Subcutaneous adipose tissue (tissue), 4 donors: ENCODE results near the gene FPR1. TPM values are rescaled to one million over a fixed set of nuclear protein-coding genes. Genes with fewer than 3 reads are reported as not detected.

Source experiments
- total RNA-seq, 4 donors: library from RNA; depleted of rRNA; stranded (reverse); fragments of >200 nt; gene quantifications; one replicate each; pipeline ENCODE4 v1.1.0, GENCODE V29; 2016
- TF ChIP-seq, protein P1 (sequence below): fragments of 450-650 bp; IDR thresholded peaks from one replicate; pipeline ENCODE4 v1.5.1; 2016; ENCODE audit warnings: low read depth, mild to moderate bottlenecking, control low read depth, antibody characterized with exemption, moderate library complexity

FPR1 gene
- total RNA-seq, 4 donors from 2014 or later = 5.1 to 35.7 (median 22.0) TPM

DNA sequence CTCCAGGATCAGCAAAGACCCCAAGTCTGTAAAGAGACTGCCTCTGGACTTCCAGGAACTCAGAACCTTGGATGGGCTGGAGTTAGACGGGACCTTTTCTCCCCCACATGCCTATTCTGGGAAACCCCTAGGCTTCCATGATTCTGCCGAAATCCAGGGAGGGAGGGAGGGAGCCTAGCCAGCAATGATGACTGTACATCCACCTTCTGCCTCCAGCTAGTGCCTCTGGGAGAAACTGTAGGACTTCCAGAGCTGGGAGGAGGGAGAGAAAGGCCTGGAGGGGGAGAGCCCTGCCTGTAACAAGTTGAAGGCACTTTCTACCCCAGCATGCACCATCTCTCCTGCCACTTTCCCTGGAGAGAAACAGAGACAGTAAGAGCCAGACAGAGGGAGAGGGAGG lies 21.9 kb downstream of the FPR1 start:
- TF ChIP-seq, protein P1, sequence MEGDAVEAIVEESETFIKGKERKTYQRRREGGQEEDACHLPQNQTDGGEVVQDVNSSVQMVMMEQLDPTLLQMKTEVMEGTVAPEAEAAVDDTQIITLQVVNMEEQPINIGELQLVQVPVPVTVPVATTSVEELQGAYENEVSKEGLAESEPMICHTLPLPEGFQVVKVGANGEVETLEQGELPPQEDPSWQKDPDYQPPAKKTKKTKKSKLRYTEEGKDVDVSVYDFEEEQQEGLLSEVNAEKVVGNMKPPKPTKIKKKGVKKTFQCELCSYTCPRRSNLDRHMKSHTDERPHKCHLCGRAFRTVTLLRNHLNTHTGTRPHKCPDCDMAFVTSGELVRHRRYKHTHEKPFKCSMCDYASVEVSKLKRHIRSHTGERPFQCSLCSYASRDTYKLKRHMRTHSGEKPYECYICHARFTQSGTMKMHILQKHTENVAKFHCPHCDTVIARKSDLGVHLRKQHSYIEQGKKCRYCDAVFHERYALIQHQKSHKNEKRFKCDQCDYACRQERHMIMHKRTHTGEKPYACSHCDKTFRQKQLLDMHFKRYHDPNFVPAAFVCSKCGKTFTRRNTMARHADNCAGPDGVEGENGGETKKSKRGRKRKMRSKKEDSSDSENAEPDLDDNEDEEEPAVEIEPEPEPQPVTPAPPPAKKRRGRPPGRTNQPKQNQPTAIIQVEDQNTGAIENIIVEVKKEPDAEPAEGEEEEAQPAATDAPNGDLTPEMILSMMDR = no peak

DNA sequence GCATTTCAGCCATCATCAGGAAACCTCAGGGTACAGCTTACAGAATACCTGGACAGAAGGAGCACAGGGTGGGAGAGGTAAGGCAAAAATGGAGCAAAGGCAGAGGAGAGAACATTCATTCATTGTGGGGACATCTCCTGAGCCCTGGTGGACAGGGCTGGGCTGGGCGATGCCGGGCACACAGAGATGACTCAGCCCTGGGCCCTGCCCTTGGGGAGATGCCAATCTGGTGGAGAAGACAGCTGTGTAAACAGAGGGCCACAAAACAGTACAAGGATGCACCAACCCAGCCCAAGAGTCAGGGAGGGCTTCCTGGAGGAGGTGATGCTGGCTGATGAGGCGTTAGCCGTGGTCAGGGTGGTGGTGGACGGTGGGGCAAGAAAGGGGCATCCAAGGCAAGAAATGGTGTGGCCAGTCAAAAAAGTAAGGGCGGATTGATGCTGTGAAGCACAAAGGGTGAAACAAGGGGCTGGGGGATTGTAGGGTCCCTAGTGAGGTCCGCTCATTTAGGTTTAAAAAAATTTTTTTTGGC lies 24.3 kb downstream of the FPR1 start:
- TF ChIP-seq, protein P1 = no peak

DNA sequence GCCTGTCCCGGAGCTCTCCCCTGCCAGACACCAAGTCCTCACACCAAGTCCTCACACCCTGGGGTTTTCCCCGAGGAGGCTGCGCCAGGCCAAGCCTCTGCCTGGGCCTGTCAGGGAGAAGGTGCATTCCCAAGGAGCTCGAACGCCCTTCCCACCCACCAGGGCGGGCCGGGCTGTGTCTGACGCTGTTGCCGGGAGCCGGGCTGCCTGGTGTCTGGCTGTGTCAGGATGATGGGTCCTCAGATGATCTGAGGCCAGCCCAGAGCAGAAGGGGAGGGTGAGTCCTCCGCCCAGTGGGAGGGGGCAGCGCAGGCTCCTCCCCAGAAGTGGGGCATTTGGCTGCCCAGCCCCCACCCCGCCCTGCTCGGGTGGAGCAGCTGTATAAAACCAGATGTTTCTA lies 25.6 kb downstream of the FPR1 start:
- TF ChIP-seq, protein P1 = no peak

DNA sequence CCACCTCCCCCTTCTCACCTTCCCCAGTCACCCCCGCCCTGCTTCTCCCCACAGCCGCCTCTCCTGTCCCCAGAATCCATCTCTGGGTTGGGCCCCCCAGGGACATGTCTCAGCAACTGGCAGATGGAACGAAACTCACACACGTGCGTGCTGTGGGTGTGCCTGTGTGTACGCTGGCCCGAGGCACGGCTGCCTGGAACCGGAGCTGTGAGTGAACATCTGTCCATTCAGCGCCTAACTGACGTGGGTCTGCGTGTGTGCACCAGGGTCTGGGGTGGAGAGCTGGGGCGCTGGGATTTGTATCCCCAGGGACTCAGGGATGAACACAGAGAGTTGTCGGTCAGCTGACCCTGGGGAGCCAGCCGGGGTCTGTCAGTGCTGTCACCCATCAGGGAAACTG lies 27.1 kb downstream of the FPR1 start:
- TF ChIP-seq, protein P1 = no peak

DNA sequence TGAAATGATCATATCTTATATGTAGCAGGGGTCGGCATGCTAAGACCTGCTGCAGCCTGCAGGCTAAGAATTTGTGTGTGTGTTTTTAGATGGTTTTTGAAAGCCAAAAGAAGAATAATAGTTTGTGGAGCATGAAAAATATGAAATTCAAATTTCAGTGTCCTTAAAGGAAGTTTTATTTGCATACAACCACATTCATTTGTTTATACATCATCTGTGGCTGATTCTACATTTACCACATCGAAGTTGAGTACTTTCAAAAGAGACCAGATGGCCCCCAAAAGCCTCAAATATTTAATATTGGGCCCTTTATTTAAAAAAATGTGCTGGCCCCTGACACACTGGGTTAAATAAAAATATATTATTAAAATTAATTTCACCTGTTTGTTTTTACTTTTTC lies 29.2 kb downstream of the FPR1 start:
- TF ChIP-seq, protein P1 = no peak

DNA sequence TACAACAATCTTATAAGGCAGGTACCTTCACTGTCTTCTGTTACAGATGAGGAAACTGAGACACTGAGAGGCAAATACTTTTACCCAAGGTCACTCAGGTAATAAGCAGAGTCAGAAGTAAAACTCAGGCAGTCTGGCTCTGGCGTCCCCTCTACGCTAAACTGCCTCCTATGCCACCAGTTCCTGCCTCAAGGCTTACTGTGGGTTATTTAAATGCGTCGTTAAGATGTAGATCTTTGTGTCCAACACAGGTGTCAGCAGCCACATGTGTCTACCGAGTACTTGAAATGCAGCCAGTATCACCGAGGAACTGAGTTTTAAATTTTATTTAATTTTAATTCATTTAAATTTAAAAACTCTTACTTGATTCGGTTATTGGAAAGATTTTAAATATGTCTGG lies 29.8 kb downstream of the FPR1 start:
- TF ChIP-seq, protein P1 = no peak

DNA sequence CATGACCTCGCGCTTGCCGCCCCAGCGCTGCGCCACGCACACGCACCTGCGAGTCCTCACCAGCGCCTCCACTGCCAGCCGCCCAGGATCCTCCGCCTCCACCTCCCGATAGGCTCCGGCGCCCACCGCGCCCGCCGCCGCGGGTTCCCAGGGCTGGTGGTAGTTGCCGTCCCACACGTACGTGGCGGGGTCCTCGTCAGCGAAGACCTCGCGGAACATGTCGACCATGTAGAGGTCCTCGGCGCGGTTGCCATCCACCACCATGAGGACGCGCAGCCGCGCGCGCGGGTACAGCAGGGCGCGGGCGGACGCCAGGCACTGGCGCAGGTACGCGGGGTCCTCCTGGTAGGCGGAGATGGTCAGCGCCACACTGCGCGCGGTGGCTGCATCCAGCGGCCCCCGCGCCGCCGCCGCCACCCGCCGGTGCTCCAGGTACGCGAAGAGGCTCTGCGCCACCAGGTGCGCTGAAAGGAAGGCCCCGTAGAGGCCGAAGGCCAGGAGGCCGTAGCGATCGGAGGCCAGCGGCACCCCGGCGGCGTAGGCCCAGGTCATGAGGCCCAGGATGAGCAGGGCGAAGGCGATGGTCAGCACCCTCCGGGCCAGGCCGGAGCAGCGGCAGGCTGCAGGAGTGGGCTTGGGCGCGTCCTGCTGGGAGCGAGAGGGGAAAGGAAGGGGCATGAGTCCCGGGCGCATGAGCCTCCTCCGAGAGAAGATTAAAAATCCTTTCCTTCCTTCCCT lies 32.3 kb downstream of the FPR1 start:
- TF ChIP-seq, protein P1 = no peak
